HEK293 (cell line): ENCODE data around the gene ATP5MC3.

Experiments
- OSR2 ChIP-seq: fragments of 450-650 bp; formaldehyde crosslinking; IDR thresholded peaks from 2 replicates; pipeline ENCODE4 v1.5.1; 2016; ENCODE audit warnings: missing biosample characterization, missing genetic modification characterization
- RBAK ChIP-seq: fragments of 450-650 bp; formaldehyde crosslinking; IDR thresholded peaks from 2 replicates; pipeline ENCODE4 v1.5.1; 2016; ENCODE audit warnings: missing biosample characterization, missing genetic modification characterization
- TCF7L2 ChIP-seq: IDR thresholded peaks from 2 replicates; pipeline ENCODE4 v1.6.1; 2011; ENCODE audit warnings: low read depth, mild to moderate bottlenecking, inconsistent platforms, low read length, moderate library complexity, borderline replicate concordance
- ZBTB17 ChIP-seq: fragments of 450-650 bp; formaldehyde crosslinking; IDR thresholded peaks from 2 replicates; pipeline ENCODE4 v1.5.1; 2016; ENCODE audit warnings: missing biosample characterization, missing genetic modification characterization
- ZFP41 ChIP-seq: fragments of 450-650 bp; formaldehyde crosslinking; IDR thresholded peaks from 2 replicates; pipeline ENCODE4 v1.5.1; 2016; ENCODE audit warnings: missing biosample characterization, missing genetic modification characterization, borderline replicate concordance
- ZNF10 ChIP-seq: fragments of 450-650 bp; formaldehyde crosslinking; IDR thresholded peaks from 2 replicates; pipeline ENCODE4 v1.5.1; 2017; ENCODE audit warnings: missing biosample characterization, missing genetic modification characterization
- ZNF350 ChIP-seq: fragments of 450-650 bp; formaldehyde crosslinking; IDR thresholded peaks from 2 replicates; pipeline ENCODE4 v1.5.0; 2017; ENCODE audit warnings: missing biosample characterization, mild to moderate bottlenecking, missing genetic modification characterization
- ZNF37A ChIP-seq: fragments of 450-650 bp; IDR thresholded peaks from 2 replicates; pipeline ENCODE4 v1.5.1; 2018; ENCODE audit warnings: missing biosample characterization, missing genetic modification characterization
- ZNF473 ChIP-seq: fragments of 450-650 bp; formaldehyde crosslinking; IDR thresholded peaks from 2 replicates; pipeline ENCODE4 v1.5.1; 2017; ENCODE audit warnings: missing biosample characterization, missing genetic modification characterization
- ZNF514 ChIP-seq: fragments of 450-650 bp; formaldehyde crosslinking; IDR thresholded peaks from 2 replicates; pipeline ENCODE4 v1.5.1; 2016; ENCODE audit warnings: missing biosample characterization, missing genetic modification characterization
- ZNF530 ChIP-seq: fragments of 450-650 bp; formaldehyde crosslinking; IDR thresholded peaks from 2 replicates; pipeline ENCODE4 v1.5.1; 2016; ENCODE audit warnings: low read depth, missing biosample characterization, missing genetic modification characterization
- ZNF561 ChIP-seq: fragments of 450-650 bp; IDR thresholded peaks from 2 replicates; pipeline ENCODE4 v1.5.1; 2018; ENCODE audit warnings: missing biosample characterization, missing genetic modification characterization, borderline replicate concordance
- ZNF626 ChIP-seq: fragments of 450-650 bp; sonication (Bioruptor Pico); formaldehyde crosslinking; IDR thresholded peaks from 2 replicates; pipeline ENCODE4 v1.5.1; 2018; ENCODE audit warnings: missing biosample characterization, missing genetic modification characterization, inconsistent platforms
- ZNF658 ChIP-seq: fragments of 450-650 bp; formaldehyde crosslinking; IDR thresholded peaks from 2 replicates; pipeline ENCODE4; 2016; ENCODE audit warnings: missing biosample characterization, missing genetic modification characterization
- TF ChIP-seq, protein P1 (sequence below): sonication (generic); formaldehyde crosslinking; IDR thresholded peaks from 2 replicates; pipeline ENCODE4 v1.8.1; 2022; ENCODE audit warnings: mild to moderate bottlenecking, moderate library complexity, missing genetic modification reagents
- TF ChIP-seq, protein P2 (sequence below): fragments of 450-650 bp; formaldehyde crosslinking; IDR thresholded peaks from 2 replicates; pipeline ENCODE4 v1.5.1; 2017; ENCODE audit warnings: missing biosample characterization, missing genetic modification characterization
- TF ChIP-seq, protein P3 (sequence below): fragments of 450-650 bp; formaldehyde crosslinking; conservative IDR thresholded peaks from 2 replicates; pipeline ENCODE4 v1.5.1; 2016; ENCODE audit warnings: low read depth, missing biosample characterization, missing genetic modification characterization
- TF ChIP-seq, protein P4 (sequence below): fragments of 450-650 bp; formaldehyde crosslinking; IDR thresholded peaks from 2 replicates; pipeline ENCODE4 v1.5.1; 2016; ENCODE audit warnings: missing biosample characterization, missing genetic modification characterization
- TF ChIP-seq, protein P5 (sequence below): fragments of 450-650 bp; formaldehyde crosslinking; optimal IDR thresholded peaks from 2 replicates; pipeline ENCODE3; 2016; ENCODE audit warnings: missing biosample characterization, mild to moderate bottlenecking, missing genetic modification characterization
- TF ChIP-seq, protein P6 (sequence below): fragments of 450-650 bp; formaldehyde crosslinking; IDR thresholded peaks from 2 replicates; pipeline ENCODE4 v1.5.1; 2017; ENCODE audit warnings: missing biosample characterization, mild to moderate bottlenecking, missing genetic modification characterization, moderate library complexity
- TF ChIP-seq, protein P7 (sequence below): fragments of 450-650 bp; formaldehyde crosslinking; IDR thresholded peaks from 2 replicates; pipeline ENCODE4 v1.5.1; 2016; ENCODE audit warnings: missing biosample characterization, missing genetic modification characterization
- TF ChIP-seq, protein P8 (sequence below): fragments of 450-650 bp; formaldehyde crosslinking; IDR thresholded peaks from 2 replicates; pipeline ENCODE4; 2016; ENCODE audit warnings: missing biosample characterization, missing genetic modification characterization

The ATP5MC3 gene

DNA sequence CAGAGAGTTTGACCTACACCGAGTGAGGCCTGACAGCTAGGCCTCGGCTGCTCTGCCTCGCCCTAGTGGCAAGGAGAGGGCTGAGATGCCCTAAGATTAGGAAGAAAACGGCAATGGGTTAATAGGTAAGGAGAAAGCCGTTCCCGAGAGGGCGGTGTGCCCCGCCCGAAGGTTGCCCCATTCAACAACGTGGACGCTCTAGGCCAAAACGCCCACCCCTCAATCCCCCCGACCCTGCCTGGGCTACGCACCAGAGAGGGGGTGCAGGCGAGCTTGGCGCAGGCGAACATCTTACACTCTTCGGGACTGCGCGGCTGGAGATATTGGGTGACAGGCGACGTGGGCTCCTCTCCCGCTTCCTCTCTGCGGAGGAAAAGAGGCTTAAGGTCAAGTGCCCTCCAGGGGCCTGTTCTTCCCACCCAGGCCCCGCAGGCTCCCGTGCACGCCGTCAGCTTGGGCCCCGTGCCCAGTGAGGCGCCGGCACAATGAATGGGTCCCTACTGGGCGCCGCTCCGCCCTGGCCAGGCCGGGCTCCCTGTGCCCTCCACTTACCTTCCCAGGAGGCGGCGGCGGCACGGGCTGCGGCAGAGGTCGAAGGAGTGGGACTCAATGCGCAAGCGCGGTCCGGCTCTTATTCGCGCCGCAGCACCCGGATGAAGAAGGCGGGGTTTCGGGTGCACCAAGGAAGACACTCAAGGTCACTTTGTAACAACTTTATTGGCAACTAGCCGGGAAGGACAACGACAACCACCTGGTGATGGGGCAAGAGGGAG, at the start of gene ATP5MC3 (continued):
- TF ChIP-seq, protein P1, sequence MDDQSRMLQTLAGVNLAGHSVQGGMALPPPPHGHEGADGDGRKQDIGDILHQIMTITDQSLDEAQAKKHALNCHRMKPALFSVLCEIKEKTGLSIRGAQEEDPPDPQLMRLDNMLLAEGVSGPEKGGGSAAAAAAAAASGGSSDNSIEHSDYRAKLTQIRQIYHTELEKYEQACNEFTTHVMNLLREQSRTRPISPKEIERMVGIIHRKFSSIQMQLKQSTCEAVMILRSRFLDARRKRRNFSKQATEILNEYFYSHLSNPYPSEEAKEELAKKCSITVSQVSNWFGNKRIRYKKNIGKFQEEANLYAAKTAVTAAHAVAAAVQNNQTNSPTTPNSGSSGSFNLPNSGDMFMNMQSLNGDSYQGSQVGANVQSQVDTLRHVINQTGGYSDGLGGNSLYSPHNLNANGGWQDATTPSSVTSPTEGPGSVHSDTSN (CRISPR knock-in tag) = peak; percentile 50; the same call in 1 of the 2 replicates
- TF ChIP-seq, protein P2, sequence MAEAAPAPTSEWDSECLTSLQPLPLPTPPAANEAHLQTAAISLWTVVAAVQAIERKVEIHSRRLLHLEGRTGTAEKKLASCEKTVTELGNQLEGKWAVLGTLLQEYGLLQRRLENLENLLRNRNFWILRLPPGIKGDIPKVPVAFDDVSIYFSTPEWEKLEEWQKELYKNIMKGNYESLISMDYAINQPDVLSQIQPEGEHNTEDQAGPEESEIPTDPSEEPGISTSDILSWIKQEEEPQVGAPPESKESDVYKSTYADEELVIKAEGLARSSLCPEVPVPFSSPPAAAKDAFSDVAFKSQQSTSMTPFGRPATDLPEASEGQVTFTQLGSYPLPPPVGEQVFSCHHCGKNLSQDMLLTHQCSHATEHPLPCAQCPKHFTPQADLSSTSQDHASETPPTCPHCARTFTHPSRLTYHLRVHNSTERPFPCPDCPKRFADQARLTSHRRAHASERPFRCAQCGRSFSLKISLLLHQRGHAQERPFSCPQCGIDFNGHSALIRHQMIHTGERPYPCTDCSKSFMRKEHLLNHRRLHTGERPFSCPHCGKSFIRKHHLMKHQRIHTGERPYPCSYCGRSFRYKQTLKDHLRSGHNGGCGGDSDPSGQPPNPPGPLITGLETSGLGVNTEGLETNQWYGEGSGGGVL (tag by site-specific recombination) = no peak
- TF ChIP-seq ZNF10 (tag by site-specific recombination) (peak; percentile 76), ZBTB17 (tag by site-specific recombination) (no peak), TCF7L2 (no peak), ZFP41 (no peak), ZNF561 (peak; percentile 89), ZNF473 (tag by site-specific recombination) (no peak), ZNF350 (tag by site-specific recombination) (no peak), ZNF626 (no peak), OSR2 (tag by site-specific recombination) (no peak), ZNF530 (tag by site-specific recombination) (peak; percentile 9; the same call in 1 of the 2 replicates), ZNF514 (tag by site-specific recombination) (no peak), RBAK (tag by site-specific recombination) (no peak), ZNF658 (tag by site-specific recombination) (no peak), ZNF37A (tag by site-specific recombination) (no peak)
- TF ChIP-seq, protein P3, sequence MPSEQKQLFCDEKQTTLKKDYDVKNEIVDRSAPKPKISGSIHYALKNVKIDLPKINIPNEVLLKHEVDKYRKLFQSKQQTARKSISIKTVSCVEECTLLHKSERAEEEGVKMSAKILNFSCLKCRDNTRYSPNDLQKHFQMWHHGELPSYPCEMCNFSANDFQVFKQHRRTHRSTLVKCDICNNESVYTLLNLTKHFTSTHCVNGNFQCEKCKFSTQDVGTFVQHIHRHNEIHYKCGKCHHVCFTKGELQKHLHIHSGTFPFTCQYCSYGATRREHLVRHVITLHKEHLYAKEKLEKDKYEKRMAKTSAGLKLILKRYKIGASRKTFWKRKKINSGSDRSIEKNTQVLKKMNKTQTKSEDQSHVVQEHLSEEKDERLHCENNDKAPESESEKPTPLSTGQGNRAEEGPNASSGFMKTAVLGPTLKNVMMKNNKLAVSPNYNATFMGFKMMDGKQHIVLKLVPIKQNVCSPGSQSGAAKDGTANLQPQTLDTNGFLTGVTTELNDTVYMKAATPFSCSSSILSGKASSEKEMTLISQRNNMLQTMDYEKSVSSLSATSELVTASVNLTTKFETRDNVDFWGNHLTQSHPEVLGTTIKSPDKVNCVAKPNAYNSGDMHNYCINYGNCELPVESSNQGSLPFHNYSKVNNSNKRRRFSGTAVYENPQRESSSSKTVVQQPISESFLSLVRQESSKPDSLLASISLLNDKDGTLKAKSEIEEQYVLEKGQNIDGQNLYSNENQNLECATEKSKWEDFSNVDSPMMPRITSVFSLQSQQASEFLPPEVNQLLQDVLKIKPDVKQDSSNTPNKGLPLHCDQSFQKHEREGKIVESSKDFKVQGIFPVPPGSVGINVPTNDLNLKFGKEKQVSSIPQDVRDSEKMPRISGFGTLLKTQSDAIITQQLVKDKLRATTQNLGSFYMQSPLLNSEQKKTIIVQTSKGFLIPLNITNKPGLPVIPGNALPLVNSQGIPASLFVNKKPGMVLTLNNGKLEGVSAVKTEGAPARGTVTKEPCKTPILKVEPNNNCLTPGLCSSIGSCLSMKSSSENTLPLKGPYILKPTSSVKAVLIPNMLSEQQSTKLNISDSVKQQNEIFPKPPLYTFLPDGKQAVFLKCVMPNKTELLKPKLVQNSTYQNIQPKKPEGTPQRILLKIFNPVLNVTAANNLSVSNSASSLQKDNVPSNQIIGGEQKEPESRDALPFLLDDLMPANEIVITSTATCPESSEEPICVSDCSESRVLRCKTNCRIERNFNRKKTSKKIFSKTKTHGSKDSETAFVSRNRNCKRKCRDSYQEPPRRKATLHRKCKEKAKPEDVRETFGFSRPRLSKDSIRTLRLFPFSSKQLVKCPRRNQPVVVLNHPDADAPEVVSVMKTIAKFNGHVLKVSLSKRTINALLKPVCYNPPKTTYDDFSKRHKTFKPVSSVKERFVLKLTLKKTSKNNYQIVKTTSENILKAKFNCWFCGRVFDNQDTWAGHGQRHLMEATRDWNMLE = 0 out of 2 replicates have a peak, but pooled peaks have one; percentile 88
- TF ChIP-seq, protein P4, sequence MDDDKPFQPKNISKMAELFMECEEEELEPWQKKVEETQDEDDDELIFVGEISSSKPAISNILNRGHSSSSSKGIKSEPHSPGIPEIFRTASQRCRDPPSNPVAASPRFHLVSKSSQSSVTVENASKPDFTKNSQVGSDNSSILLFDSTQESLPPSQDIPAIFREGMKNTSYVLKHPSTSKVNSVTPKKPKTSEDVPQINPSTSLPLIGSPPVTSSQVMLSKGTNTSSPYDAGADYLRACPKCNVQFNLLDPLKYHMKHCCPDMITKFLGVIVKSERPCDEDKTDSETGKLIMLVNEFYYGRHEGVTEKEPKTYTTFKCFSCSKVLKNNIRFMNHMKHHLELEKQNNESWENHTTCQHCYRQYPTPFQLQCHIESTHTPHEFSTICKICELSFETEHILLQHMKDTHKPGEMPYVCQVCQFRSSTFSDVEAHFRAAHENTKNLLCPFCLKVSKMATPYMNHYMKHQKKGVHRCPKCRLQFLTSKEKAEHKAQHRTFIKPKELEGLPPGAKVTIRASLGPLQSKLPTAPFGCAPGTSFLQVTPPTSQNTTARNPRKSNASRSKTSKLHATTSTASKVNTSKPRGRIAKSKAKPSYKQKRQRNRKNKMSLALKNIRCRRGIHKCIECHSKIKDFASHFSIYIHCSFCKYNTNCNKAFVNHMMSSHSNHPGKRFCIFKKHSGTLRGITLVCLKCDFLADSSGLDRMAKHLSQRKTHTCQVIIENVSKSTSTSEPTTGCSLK (tag by site-specific recombination) = no peak
- TF ChIP-seq, protein P5, sequence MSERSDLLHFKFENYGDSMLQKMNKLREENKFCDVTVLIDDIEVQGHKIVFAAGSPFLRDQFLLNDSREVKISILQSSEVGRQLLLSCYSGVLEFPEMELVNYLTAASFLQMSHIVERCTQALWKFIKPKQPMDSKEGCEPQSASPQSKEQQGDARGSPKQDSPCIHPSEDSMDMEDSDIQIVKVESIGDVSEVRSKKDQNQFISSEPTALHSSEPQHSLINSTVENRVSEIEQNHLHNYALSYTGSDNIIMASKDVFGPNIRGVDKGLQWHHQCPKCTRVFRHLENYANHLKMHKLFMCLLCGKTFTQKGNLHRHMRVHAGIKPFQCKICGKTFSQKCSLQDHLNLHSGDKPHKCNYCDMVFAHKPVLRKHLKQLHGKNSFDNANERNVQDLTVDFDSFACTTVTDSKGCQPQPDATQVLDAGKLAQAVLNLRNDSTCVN (tag by site-specific recombination) = peak; percentile 46
- TF ChIP-seq, protein P6, sequence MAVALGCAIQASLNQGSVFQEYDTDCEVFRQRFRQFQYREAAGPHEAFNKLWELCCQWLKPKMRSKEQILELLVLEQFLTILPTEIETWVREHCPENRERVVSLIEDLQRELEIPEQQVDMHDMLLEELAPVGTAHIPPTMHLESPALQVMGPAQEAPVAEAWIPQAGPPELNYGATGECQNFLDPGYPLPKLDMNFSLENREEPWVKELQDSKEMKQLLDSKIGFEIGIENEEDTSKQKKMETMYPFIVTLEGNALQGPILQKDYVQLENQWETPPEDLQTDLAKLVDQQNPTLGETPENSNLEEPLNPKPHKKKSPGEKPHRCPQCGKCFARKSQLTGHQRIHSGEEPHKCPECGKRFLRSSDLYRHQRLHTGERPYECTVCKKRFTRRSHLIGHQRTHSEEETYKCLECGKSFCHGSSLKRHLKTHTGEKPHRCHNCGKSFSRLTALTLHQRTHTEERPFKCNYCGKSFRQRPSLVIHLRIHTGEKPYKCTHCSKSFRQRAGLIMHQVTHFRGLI = no peak
- TF ChIP-seq, protein P7, sequence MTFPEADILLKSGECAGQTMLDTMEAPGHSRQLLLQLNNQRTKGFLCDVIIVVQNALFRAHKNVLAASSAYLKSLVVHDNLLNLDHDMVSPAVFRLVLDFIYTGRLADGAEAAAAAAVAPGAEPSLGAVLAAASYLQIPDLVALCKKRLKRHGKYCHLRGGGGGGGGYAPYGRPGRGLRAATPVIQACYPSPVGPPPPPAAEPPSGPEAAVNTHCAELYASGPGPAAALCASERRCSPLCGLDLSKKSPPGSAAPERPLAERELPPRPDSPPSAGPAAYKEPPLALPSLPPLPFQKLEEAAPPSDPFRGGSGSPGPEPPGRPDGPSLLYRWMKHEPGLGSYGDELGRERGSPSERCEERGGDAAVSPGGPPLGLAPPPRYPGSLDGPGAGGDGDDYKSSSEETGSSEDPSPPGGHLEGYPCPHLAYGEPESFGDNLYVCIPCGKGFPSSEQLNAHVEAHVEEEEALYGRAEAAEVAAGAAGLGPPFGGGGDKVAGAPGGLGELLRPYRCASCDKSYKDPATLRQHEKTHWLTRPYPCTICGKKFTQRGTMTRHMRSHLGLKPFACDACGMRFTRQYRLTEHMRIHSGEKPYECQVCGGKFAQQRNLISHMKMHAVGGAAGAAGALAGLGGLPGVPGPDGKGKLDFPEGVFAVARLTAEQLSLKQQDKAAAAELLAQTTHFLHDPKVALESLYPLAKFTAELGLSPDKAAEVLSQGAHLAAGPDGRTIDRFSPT (tag by site-specific recombination) = peak; percentile 13; the same call in 1 of the 2 replicates
- TF ChIP-seq, protein P8, sequence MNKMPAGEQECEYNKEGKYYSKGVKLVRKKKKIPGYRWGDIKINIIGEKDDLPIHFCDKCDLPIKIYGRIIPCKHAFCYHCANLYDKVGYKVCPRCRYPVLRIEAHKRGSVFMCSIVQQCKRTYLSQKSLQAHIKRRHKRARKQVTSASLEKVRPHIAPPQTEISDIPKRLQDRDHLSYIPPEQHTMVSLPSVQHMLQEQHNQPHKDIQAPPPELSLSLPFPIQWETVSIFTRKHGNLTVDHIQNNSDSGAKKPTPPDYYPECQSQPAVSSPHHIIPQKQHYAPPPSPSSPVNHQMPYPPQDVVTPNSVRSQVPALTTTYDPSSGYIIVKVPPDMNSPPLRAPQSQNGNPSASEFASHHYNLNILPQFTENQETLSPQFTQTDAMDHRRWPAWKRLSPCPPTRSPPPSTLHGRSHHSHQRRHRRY = no peak
